ENCODE measurements around the gene SLC6A4.
"Not testable (repeated sequence)": the region's sequence is repeated elsewhere in the genome, so short reads cannot be mapped to it uniquely, and the experiment has no call there.

SLC6A4 gene

DNA sequence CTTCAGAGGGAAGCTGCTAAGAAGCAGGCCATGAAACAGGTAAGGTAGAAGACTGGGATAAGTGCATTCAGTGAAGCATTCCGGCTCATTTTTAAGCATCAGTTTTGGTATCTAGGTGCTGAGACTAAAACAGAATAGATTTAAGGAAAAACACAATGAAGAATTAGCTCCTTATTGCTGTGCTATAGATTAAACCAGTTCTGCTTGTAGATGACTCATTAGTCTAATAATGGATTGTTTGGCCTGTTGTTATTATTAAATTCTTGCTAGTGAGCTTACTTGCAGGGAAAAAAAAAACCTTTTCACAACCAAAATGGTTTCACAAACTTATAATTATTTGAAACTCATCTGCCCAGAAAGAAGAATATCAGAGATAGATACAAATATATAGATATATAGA lies 62.9 kb downstream of the SLC6A4 start:
- DNase-seq (ENCODE audit: low spot score) = no peak

DNA sequence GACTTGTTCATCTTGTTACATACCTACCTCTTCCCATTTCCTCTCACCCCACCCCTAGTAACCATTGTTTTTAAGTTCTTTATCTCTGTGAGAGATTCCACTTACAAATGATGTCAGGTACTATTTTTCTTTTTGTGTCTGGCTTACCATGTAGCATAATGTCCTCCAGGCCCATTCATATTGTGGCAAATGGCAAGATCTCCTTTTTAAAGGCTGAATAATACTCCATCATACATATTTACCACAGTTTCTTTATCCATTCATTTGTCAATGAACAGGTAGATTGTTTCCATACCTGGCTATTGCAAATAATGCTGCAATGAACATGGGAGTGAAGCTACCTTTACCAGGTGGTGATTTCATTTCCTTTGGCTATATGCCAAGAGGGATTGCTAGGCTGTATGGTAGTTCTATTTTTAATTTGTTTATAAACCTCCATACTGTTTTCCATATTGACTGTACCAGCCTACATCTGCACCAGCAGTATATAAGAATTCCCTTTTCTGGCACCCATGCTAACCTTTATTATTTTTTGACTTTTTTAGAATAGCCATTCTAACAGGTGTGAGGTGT lies 65.0 kb downstream of the SLC6A4 start:
- DNase-seq (ENCODE audit: low spot score) = no peak

DNA sequence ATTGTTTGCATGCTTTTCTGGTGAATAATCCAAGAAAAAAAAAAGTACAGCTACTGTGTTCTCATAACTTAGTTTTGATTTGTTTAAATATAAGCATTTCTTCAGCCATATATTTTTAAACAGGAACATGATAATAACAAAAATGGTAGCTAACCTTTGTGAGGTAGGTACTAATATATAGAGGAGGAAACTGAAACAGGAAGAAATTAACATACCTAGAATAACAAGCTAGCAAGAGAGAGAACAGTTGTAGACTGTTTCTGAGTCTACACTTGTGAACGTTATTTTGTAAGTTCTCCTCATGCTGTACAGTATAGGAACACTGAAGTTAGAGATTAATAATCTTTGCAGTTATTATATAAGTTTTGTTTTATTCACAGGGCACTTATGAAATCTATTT lies 69.5 kb downstream of the SLC6A4 start:
- DNase-seq (ENCODE audit: low spot score) = no peak

DNA sequence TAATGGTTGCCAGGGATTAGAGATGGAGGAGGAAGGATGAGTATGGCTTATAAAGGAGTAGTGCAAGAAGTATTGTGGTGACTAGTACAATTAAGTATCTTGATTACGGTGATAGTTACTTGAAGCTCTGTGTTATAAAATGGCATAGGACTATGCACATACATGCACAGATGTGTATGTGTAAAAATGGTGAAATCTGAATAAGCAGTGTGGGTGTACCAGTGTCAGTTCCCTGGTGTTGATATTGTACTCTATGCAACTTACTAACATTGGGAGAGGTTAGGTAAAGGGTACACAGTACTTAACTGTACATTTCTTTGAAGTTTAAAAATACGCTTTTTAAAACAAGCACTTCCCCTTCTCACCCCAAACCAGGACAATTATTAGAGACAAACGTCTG lies 70.3 kb downstream of the SLC6A4 start:
- DNase-seq (ENCODE audit: low spot score) = no peak

DNA sequence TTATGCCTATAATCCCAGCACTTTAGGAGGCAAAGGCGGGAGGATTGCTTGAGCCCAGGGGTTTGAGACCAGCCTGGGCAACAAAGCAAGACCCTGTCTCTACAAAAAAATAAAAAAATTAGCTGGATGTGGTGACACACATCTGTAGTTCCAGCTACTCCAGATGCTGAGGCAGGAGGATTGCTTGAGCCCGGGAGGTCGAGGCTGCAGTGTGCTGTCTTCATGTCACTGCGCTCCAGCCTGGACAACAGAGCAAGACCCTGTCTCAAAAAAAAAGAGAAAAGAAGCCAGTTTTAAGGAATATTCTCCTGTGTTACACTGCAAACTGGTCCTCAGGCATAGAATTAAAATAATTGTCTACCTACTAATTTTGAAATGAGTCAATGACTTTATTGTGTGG lies 71.0 kb downstream of the SLC6A4 start:
- no peak for DNase-seq (ENCODE audit: low spot score)

DNA sequence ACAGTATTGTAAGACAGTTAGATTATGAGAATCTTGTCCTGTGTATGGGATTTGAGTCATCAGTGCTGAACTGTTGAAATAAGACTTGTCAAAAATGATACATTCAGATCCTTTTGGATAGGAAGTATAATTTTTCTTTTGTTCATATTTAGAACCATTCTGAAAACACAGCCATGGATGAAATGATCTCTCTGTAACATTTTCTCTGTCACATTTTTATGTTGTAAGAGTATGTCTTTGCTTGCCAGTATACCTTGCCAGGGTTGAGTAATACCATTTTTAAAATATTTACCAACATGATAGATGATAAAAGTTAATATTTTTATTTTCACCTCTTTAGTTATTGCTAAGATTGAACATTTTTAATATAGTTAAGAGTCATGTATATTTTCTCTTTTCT lies 73.9 kb downstream of the SLC6A4 start:
- no peak for DNase-seq (ENCODE audit: low spot score)

DNA sequence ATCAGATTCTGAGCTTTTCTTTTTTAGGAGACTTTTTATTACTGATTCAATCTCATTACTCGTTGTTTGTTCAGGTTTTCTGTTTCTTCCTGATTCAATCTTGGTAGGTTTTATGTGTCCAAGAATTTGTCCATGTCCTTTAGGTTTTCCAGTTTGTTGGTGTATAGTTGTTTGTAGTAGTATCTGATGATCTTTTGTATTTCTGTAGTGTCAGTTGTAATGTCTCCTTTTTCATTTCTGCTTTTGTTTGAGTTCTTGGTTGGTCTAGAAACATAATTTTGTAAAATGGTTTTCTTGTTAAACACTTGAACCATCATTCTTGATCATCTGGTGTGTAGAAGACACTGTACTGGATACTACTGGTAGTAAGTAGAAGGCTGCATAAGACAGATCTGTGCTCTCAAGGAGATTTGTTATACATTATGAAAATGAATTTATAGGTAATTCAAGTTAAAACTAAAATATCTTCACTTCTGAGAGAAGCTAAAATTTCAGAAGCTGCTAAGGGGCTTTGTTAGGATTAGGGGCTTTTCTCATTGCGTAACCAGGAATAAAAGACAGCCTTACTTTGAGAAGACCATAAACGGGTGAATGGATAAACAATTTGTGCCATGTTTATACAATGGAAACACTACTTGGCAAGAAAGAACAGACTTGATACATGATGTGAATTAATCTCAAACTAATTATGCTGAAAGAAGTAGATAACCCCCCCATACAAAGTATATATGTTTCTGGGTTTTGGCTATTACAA lies 74.9 kb downstream of the SLC6A4 start:
- DNase-seq (ENCODE audit: low spot score) = no peak

DNA sequence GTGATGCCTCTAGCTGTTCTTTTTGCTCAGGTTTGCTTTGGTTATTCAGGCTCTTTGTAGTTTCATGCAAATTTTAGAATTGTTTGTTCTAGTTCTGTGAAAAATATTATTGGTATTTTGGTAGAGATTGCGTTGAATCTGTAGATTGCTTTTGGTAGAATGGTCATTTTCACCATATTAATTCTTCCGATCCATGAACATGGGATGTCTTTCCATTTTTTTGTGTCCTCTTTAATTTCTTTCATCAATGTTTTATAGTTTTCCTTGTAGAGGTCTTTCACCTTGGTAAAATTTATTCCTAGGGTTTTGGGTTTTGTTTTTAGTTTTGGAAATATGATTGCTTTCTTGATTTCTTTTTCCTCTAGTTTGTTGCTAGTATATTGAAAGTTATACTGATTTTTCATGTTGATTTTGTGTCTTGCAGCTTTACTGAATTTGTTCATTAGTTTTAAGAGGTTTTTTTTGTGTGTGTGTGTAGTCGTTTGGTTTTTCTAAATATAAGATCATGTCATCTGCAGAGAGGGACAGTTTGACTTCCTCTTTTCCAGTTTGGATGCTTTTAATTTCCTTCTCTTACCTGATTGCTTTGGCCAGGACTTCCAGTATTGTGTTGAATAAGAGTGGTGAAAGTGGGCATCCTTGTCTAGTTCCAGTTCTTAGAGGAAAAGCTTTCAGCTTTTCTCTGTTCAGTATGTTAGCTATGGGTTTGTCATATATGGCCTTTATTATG lies 76.4 kb downstream of the SLC6A4 start:
- DNase-seq (ENCODE audit: low spot score) = no peak

DNA sequence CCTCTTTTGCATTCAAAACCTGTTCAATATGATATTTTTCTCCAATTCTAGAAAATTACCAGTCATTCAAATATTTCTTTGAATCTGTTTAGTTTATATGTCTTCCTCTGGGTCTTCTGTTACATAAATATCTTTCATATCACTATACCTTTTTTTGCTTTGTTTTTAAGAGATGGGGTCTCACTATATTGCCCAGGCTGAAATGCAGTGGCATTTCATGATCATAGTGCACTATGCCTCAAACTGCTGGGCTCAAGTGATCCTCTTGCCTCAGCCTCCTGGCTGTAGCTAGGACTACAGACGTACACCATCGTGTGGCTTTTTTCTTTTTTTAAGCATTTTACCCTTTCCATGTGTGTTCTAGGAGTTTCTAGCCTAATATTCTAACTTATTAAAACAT lies 80.1 kb downstream of the SLC6A4 start:
- no peak for DNase-seq (ENCODE audit: low spot score)

DNA sequence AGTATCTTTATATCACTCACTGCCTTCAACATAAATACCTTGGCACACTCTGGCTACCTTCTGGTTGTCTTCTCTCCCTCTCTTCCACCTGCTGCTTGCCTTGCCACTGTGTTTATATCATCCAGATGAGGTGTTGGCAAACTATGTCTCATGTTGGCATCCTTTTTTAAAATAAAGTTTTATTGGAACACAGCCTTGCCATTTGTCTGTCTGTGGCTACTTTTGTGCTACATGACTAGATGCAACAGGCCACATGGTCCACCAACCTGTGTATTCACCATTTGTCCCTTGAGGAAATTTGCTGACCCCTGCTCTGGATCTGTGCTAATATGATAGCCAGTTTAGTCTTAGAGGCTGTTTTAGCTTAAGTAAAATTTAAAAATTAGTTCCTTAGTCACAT lies 82.0 kb downstream of the SLC6A4 start:
- DNase-seq (ENCODE audit: low spot score) = no peak

DNA sequence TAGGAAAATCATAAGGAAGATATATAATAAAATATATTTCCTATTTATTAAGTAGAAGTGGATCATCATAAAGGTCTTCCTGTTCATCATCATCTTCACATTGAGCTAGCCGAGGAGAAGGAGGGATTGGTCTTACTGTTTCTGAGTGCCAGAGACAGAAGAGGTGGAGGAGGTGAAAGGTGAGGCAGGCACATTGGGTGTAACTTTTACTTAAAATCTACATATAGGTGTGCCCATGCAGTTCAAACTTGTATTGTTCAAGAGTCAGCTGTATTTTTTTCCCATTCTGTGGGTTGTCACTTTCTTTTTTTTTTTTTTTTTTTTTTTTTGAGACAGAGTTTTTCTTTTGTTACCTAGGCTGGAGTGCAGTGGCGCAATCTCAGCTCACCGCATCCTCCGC lies 84.0 kb downstream of the SLC6A4 start:
- no peak for DNase-seq (ENCODE audit: low spot score)

DNA sequence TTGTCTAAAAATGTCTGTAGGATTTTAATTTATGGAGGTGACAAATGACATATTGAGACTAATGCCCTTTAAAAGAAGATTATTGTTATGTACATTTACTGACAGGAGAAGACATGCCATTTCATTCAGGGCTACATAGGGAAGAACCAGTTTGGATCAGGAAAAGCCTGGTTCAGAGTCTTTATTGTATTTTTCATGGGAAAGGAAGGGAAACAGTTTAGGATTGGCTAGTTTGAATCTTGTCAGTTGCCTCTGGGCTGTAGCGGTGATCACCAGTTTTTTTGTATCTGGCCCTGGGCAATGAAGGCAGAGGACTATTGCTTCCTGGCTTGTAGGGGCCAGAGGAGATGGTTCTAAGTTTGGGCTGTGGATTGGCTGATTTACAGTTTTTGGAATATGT lies 87.1 kb downstream of the SLC6A4 start:
- no peak for DNase-seq (ENCODE audit: low spot score)

DNA sequence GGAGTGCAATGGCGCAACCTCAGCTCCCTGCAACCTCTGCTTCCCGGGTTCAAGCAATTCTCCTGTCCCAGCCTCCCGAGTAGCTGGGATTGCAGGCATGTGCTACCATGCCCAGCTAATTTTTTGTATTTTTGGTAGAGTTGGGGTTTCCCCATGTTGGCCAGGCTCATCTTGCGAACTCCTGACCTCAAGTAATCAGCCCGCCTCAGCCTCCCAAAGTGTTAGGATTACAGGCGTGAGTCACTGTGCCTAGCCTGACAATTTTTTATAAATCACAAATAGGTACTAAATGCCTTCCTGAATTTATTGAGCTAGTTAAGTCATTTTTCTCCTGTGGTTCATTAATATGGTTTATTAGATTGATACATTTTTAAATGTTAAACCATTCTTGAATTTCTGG lies 87.6 kb downstream of the SLC6A4 start:
- DNase-seq (ENCODE audit: low spot score) = not testable (repeated sequence)
